Measurements from ENCODE around the gene GDPD1.
"Not testable (repeated sequence)": the region's sequence is repeated elsewhere in the genome, so short reads cannot be mapped to it uniquely, and the experiment has no call there.

GDPD1 gene

GRCh38 chr17:59244081-59244480, 23.8 kb downstream of the GDPD1 start:
- no peak for DNase-seq (ENCODE audit: low spot score)

DNA sequence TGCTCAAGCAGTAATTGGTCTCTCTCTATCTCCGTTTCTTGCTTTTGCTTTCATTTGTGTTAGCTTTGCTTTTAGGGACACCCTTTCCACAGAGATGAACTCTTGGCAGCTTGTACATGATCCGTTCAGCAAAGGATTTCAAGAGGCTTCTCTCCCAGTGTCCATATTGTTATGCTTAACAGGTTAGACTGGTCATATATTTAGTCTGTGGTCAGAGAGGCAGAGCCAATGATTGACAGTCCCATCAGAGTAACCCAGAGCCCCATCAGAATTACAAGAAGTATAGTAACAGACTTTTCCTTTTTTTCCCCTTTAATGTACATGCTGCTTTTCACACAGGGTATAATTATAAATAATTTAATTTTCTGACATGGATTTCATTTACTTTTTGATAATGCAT, 34.4 kb downstream of the GDPD1 start:
- no peak for DNase-seq (ENCODE audit: low spot score)

DNA sequence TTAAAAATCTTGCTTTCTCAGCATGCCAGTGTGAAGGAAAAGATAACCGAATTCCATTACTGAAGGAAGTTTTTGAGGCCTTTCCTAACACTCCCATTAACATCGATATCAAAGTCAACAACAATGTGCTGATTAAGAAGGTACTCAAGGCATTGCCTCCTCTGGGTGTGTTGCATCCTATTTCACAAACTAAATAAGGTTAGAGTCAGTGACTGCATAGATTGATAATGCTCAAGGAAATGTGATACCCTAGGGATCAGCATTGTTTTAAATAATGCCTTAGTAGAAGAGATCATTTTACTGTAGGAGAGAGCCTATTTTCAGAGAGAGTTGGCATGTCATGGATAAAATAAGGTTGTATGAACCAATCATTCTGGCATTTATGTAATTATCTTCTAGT, 36.8 kb downstream of the GDPD1 start:
- DNase-seq (ENCODE audit: low spot score), result no peak

DNA sequence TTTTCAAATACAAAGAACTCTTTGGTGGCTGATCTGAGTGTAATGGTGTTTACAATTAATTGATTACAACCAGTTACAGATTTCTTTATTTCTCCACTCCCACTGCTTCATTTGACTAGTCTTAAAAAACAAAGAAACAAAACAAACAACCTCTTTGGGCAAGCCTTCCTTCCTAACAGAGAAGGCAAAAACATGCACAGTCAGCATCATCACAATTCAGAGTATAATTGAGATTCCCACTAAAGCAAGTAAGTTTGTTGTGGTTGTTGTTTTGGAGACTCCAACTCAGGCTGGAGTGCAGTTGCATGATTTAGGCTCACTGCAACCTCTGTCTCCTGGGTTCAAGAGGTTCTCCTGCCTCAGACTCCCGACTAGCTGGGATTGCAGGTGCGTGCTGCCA, 40.4 kb downstream of the GDPD1 start:
- DNase-seq (ENCODE audit: low spot score), result no peak

DNA sequence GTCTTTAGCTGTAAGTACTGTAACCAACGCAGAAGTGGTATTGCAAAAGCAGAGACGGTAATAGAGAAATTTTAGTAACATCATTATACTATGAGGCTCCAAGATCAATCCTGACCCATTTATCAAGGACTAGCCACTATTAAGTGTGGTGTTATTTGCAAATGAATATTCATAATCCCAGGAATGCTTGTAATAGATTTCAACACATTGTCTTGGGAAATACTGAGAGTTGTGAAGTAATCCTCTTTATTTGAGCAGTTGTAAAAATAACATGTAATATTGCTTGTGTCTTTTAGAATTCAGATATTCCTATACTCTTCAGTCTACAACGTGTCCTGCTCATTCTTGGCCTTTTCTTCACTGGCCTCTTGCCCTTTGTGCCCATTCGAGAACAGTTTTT, 46.4 kb downstream of the GDPD1 start:
- no peak for DNase-seq (ENCODE audit: low spot score)

DNA sequence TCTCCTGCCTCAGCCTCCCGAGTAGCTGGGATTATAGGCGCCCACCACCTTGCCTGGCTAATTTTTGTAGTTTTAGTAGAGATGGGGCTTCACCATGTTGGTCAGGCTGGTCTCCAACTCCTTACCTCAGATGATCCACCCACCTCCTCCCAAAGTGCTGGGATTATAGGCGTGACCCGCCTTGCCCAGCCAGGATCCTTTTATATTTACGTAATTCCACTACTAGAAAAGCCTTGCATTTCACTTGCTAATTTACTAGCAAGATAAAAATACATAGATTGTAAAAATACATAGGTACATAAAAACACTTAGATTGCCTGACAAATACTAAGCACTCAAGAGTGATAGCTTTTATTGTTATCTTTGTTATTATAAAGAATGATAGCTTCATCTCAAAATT, 47.5 kb downstream of the GDPD1 start:
- no peak for DNase-seq (ENCODE audit: low spot score)

DNA sequence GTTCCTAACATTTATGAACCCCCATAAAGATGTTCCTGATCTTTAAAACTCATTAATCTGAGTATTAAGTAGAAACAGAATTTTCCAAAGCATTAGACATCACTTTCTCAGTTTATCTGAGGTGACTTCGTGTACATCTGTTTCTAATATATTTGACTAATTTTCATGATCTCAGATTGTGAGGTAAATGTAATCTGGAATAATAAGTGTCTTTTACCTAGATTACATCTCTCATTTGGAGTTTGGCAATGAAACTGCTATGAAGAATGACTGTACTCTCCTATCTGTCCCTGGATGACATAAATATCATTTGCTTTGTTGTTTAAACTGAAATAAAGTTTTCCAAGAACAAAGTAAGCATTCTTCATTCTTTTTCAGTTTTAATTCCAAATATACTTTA, 55.3 kb downstream of the GDPD1 start:
- DNase-seq (ENCODE audit: low spot score), result no peak

- DNase-seq (ENCODE audit: low spot score), result peak; percentile 4
Measured at GRCh38 chr17:59277031-59277430, 56.7 kb downstream of the GDPD1 start.

DNA sequence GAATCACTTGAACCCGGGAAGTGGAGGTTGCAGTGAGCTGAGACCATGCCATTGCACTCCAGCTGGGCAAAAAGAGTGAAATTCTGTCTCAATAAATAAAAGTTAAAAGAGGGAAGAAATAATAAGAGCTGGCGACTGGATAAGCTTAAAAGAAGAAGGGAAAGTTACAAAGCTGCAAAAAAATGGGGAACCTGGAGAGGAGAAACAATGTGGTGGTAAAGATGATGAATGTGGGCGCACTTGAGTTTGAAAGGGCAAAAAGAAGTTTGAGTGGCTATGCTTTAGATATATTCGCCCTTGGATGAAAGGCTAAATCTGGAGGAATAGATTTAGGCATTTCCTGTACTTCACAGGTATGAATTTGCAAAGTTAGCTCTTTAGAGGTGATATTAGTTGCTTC, 58.1 kb downstream of the GDPD1 start:
- no peak for DNase-seq (ENCODE audit: low spot score)

- no peak for DNase-seq (ENCODE audit: low spot score)
Measured at GRCh38 chr17:59284317-59284716, 64.0 kb downstream of the GDPD1 start.

DNA sequence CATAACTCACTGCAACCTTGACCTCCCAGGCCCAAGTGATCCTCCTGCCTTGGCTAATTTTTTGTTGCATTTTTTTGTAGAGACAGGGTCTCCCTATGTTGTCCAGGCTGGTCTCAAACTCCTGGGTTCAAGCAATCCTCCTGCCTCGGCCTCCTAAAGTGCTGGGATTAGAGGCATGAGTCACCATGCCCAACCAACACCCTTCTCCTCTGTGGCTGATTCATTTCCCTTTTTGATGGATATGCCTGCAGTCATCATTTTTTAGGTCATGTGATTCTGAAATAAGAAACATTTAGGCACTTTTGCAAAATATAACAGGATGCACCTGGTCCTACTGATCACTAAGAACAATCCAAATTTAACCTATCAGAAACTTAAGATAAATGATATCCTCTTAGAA, 67.1 kb downstream of the GDPD1 start:
- DNase-seq (ENCODE audit: low spot score), result no peak

DNA sequence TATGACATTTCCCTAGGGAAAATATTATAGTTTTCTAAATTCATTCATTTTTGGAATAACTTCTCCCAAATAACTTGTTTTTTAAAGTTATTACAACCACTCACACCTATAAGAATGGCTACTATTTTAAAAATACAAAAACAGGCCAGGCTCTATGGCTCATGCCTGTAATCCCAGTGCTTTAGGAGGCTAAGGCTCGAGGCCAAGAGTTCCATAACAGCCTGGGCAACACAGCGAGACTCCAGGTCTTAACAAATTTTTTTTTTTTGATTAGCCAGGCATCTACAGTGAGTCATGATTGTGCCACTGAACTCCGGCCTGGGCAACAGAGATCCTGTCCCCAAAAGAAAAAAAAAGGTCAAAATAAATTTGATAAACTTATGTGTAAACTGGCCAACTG, 67.6 kb downstream of the GDPD1 start:
- no peak for DNase-seq (ENCODE audit: low spot score)

DNA sequence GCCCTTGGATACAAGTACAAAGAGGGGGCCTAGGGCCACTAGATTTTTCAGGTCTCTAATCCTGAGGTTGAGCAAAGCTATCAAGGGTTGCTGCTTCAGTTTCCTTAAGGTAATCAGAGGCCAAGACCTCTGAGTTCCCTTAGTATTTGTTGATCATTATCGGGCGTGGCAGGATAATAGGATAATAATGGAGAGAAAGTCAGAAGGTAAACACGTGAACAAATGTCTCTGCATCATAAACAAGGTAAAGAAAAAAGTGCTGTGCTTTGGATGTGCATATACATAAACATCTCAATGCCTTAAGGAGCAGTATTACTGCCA, 69.6 kb downstream of the GDPD1 start:
- no peak for DNase-seq (ENCODE audit: low spot score)

GRCh38 chr17:59290302-59290998, 70.1 kb downstream of the GDPD1 start:
- not testable (repeated sequence) for DNase-seq (ENCODE audit: low spot score)

DNA sequence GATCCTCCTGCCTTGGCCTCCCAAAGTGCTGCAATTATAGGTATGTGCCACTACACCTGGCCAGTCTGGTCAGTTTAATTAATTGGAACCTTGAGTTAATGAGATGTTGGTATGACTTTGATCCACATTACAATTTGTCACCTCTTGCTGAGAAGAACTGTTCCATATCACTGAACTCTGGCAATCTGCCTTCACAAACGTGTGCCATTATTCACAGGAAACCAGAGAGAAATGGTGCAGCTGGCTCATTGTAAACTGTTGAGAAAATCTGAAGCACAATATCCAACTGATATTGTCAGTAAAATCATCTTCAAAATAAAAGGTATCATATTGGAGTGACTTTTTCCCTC, 71.8 kb downstream of the GDPD1 start:
- DNase-seq (ENCODE audit: low spot score), result no peak

GRCh38 chr17:59296190-59296589, 75.9 kb downstream of the GDPD1 start:
- DNase-seq (ENCODE audit: low spot score), result no peak

DNA sequence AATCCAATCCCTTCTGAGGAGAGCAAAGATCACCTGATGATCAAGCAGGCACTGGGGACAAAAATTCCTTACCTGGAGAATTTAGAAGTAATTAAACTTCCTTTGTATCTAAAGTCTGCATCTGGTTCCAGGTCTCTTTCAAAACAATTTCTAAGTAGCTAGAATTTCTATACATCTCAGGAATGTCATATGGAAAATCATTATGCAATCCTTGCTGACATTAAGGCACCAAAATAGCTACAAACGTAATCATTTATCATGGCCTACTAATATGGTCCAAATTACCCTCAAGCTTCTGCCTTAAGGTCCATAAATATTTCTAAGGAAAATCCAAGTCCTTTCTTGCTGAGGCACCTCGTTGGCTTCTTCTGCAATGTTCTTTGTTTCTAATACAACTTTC, 78.2 kb downstream of the GDPD1 start:
- DNase-seq (ENCODE audit: low spot score), result no peak

DNA sequence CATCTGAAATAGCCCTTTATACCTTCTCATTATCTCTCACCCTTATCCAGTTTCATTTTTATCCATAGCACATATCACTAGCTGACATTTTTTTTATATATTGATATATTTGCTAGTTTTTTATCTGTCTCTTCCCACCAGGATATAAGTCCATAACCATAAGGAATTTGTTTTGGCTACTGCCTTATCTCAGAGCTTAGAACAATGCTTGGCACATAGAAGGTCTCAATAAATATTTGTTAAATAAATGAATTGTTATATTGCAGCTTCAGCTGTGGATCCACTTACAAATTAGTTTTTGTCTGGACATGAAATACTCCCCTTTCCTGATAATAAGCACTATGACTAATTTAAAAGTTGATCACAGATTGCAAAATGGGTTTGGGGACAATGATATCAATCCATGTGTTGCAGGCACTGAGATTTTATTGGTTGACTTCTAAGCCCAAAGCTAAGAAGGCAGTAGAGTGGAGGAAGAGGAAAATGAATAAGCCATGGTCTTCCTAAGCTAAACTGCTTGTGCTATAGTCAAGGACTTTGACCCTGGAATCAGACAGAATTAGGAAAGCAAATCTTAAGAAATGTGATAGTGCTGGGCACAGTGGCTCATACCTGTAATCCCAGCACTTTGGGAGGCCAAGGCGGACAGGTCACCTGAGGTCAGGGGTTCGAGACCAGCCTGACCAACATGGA, 79.2 kb downstream of the GDPD1 start:
- DNase-seq (ENCODE audit: low spot score), result no peak

GRCh38 chr17:59300941-59301340, 80.6 kb downstream of the GDPD1 start:
- DNase-seq (ENCODE audit: low spot score), result no peak

- DNase-seq (ENCODE audit: low spot score), result no peak
Measured at GRCh38 chr17:59304811-59305210, 84.5 kb downstream of the GDPD1 start.

DNA sequence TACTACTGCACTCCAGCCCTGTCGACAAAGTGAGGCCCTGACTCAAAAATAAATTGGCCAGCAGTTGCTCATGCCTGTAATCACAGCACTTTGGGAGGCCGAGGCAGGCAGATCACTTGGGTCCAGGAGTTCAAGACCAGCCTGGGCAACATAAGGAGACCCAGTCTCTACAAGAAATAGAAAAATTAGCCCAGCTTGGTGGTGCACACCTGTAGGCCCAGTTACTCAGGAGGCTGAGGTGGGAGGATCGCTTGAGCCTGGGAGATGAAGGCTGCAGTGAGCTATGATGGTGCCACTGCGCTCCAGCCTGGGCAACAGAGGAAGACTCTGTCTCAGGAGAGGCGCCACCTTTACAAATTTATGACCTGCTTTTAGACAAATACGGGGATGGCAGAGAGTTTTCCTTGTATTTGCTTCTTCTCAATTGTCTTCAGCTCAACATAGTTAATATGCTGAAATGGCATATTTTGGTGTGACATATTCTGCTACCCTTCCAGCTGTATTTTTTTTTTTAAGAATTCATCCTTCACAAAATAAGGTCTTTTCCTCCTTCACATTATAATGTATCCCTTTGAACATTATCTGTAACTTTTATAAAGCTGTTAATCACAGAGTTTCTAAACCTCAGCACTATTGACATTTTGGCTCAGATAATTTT, 90.1 kb downstream of the GDPD1 start:
- no peak for DNase-seq (ENCODE audit: low spot score)

GRCh38 chr17:59311051-59311468, 90.7 kb downstream of the GDPD1 start:
- peak; percentile 65 for DNase-seq (ENCODE audit: low spot score)

DNA sequence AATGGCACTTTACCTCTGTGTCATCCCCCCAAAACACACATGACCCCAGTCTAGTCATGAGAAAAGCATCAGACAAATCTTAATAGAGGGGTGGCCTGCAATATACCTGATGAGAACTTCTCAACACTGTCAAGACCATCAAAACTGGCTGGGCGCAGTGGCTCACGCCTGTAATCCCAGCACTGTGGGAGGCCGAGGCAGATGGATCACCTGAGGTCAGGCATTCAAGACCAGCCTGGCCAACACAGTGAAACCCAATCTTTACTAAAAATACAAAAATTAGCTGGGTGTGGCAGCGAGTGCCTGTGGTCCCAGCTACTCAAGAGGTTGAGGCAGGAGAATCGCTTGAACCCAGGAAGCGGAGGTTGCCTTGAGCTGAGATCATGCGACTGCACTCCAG, 91.2 kb downstream of the GDPD1 start:
- not testable (repeated sequence) for DNase-seq (ENCODE audit: low spot score)

DNA sequence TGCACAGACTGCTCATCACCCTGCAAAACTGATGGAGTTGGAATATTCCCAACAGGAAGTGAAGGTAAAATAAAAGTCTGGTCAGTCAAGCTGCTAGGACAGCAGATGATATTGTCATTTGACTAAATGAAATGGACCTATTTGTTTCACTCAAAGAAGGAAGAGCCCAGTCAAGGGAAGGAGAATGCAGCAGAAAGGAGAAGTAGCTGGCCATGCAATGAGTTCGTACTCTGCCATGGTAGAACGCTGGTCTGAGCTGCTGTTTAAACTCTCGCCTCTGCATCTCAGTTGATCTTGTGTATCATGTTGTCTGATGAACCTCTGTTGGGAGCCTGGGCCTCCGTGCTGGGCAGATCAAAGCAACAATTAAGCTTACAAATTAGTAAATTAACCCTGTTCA, 95.6 kb downstream of the GDPD1 start:
- no peak for DNase-seq (ENCODE audit: low spot score)

Measured in germinal center (tissue), 1 donor.